GM12878 (cell line): ENCODE measurements around the gene BACE2. TPM values are rescaled to one million over a fixed set of nuclear protein-coding genes. Genes with fewer than 3 reads are reported as not detected.

ENCODE experiments used
- ATAC-seq: fragments of 200-7000 bp; cut with Tn5 transposase; 3 replicates; pipeline ENCODE4 v1.9.1; 2020; ENCODE audit warnings: mild to moderate bottlenecking, moderate library complexity
- BruUV-seq: library from RNA; stranded (reverse); fragments of 400-500 nt; replicated peaks from 2 replicates; lab custom pipeline; 2021; lab: Mats Ljungman, UMichigan
- CTCF ChIA-PET: fragments of 300-600 bp; sonication (Branson Sonifier 250); formaldehyde crosslinking; extraction: SDS; loops from one replicate; lab custom pipeline; 2021; ENCODE audit warnings: inconsistent platforms; lab: Yijun Ruan, JAX
- POLR2A ChIA-PET: fragments of 350-600 bp; formaldehyde crosslinking; extraction: SDS; loops from one replicate; lab custom pipeline; 2021; ENCODE audit warnings: inconsistent platforms; lab: Charles Lee
- RAD21 ChIA-PET: fragments of 300-600 bp; sonication (Branson Sonifier 250); formaldehyde crosslinking; loops from one replicate; lab custom pipeline; 2023; ENCODE audit warnings: antibody characterized with exemption; ENCODE audit not compliant: unreplicated experiment; lab: Charles Lee
- SMC1A ChIA-PET: fragments of 300-600 bp; sonication (Branson Sonifier 250); formaldehyde crosslinking; loops from one replicate; lab custom pipeline; 2023; ENCODE audit not compliant: unreplicated experiment, uncharacterized antibody; lab: Charles Lee
- DNase-seq: peaks from one replicate; pipeline ENCODE4 v3.0.0-alpha.2; 2011; ENCODE audit warnings: low read depth, low spot score
- FAIRE-seq: peaks from 3 replicates; lab custom pipeline; 2011; peaks lifted over from hg19 to GRCh38; lab: Jason Lieb, UNC
- H2AFZ ChIP-seq: 2 replicates; pipeline ENCODE4 v1.6.0; 2011; ENCODE audit warnings: low read depth, low read length, control low read depth; ENCODE audit not compliant: control insufficient read depth
- H3K27ac ChIP-seq: 2 replicates; pipeline ENCODE4 v1.5.1; 2011; ENCODE audit warnings: control low read depth; ENCODE audit not compliant: control insufficient read depth, insufficient read depth
- H3K27me3 ChIP-seq, 2 experiments: replicated peaks in 1 of 2; 2 replicates each; pipeline versions ENCODE4 v1.6.0 to v1.6.1; 2011; ENCODE audit warnings: low read length in 1 of 2; ENCODE audit not compliant: control insufficient read depth in 2 of 2, insufficient read depth in 2 of 2
- H3K36me3 ChIP-seq, 2 experiments: 2 replicates each; pipeline ENCODE4 v1.5.1; 2011; ENCODE audit warnings: low read length in 1 of 2; ENCODE audit not compliant: control insufficient read depth in 2 of 2, insufficient read depth in 2 of 2
- H3K4me1 ChIP-seq: 2 replicates; pipeline ENCODE4 v1.6.1; 2011; ENCODE audit warnings: mild to moderate bottlenecking, low read length, moderate library complexity, mixed read lengths; ENCODE audit not compliant: control insufficient read depth, insufficient read depth
- H3K4me2 ChIP-seq: 2 replicates; pipeline ENCODE4 v1.6.0; 2011; ENCODE audit warnings: control low read depth; ENCODE audit not compliant: control insufficient read depth, insufficient read depth
- H3K4me3 ChIP-seq: fragments of 200-600 bp; sonication (generic); 2 replicates; pipeline ENCODE4 v1.5.1; 2016
- H3K79me2 ChIP-seq: 2 replicates; pipeline ENCODE4 v1.6.0; 2011; ENCODE audit warnings: low read length; ENCODE audit not compliant: control insufficient read depth, insufficient read depth
- H3K9ac ChIP-seq: 2 replicates; pipeline ENCODE4 v1.8.0; 2011; ENCODE audit warnings: low read length, control low read depth, mixed read lengths; ENCODE audit not compliant: control insufficient read depth, insufficient read depth
- H3K9me3 ChIP-seq: replicated peaks from 3 replicates; pipeline ENCODE4 v1.5.1; 2011; ENCODE audit warnings: mild to moderate bottlenecking, low read length; ENCODE audit not compliant: control insufficient read depth, insufficient read depth
- H4K20me1 ChIP-seq: 2 replicates; pipeline ENCODE4 v1.6.0; 2011; ENCODE audit not compliant: control insufficient read depth, insufficient read depth
- BHLHE40 ChIP-seq, 2 experiments: fragments of 450-650 bp in 1 of 2; IDR thresholded peaks; 2 replicates each; pipeline ENCODE4 v1.6.1; 2011 to 2017; ENCODE audit warnings: low read depth in 2 of 2, borderline replicate concordance in 1 of 2, improper control_type of control experiment in 1 of 2, low read length in 1 of 2, mild to moderate bottlenecking in 1 of 2
- CBFB ChIP-seq: IDR thresholded peaks from 2 replicates; pipeline ENCODE4 v1.6.1; 2016; ENCODE audit warnings: antibody characterized with exemption, low read depth
- CHD1 ChIP-seq: IDR thresholded peaks from 2 replicates; pipeline ENCODE4 v1.6.1; 2012; ENCODE audit warnings: low read depth, low read length, improper control_type of control experiment
- CREB1 ChIP-seq: IDR thresholded peaks from 2 replicates; pipeline ENCODE4 v1.6.1; 2012; ENCODE audit warnings: low read depth, mild to moderate bottlenecking, inconsistent platforms
- ETV6 ChIP-seq, 2 experiments: fragments of 450-650 bp in 1 of 2; IDR thresholded peaks in 1 of 2; conservative IDR thresholded peaks in 1 of 2; 2 replicates each; pipeline ENCODE4 v1.6.1; 2014; ENCODE audit warnings: antibody characterized with exemption in 1 of 2, borderline replicate concordance in 1 of 2, low read depth in 1 of 2, mild to moderate bottlenecking in 1 of 2, moderate library complexity in 1 of 2
- HDAC2 ChIP-seq: fragments of 200-600 bp; sonication (generic); IDR thresholded peaks from 2 replicates; pipeline ENCODE4 v1.6.1; 2017
- JUNB ChIP-seq: IDR thresholded peaks from 2 replicates; pipeline ENCODE4 v1.6.1; 2016; ENCODE audit warnings: antibody characterized with exemption, mild to moderate bottlenecking
- MEF2A ChIP-seq: IDR thresholded peaks from 2 replicates; pipeline ENCODE4 v1.6.1; 2011; ENCODE audit warnings: low read depth, mild to moderate bottlenecking, low read length, moderate library complexity; ENCODE audit not compliant: insufficient read depth
- MTA3 ChIP-seq: IDR thresholded peaks from 2 replicates; pipeline ENCODE4 v1.6.1; 2012; ENCODE audit warnings: low read length, inconsistent platforms, borderline replicate concordance
- NR2C1 ChIP-seq: fragments of 450-650 bp; IDR thresholded peaks from 2 replicates; pipeline ENCODE4 v1.6.1; 2017; ENCODE audit warnings: antibody characterized with exemption, mild to moderate bottlenecking, moderate library complexity
- RAD21 ChIP-seq: IDR thresholded peaks from 2 replicates; pipeline ENCODE4 v1.6.1; 2011; ENCODE audit warnings: mild to moderate bottlenecking, low read depth, low read length, moderate library complexity; ENCODE audit not compliant: insufficient read depth
- SP1 ChIP-seq: IDR thresholded peaks from one replicate; pipeline ENCODE4 v1.6.1; 2011; ENCODE audit warnings: low read depth, low read length
- SPI1 ChIP-seq: IDR thresholded peaks from 2 replicates; pipeline ENCODE4 v1.6.1; 2011; ENCODE audit warnings: low read depth, mild to moderate bottlenecking, low read length, moderate library complexity, borderline replicate concordance; ENCODE audit not compliant: insufficient read depth
- SREBF1 ChIP-seq: IDR thresholded peaks from 2 replicates; pipeline ENCODE4 v1.6.1; 2012; ENCODE audit warnings: mild to moderate bottlenecking, low read length
- ZBED1 ChIP-seq: IDR thresholded peaks from 2 replicates; pipeline ENCODE4 v1.6.1; 2016; ENCODE audit warnings: borderline replicate concordance
- WGBS: methylation state at CpG from one replicate; pipeline ENCODE4 v1.1.6; 2016; ENCODE audit warnings: low lambda C conversion rate; ENCODE audit not compliant: insufficient replicate concordance, insufficient coverage; ENCODE audit errors: missing lambda C conversion rate; 5-methylcytosine and 5-hydroxymethylcytosine counted together
- in situ Hi-C: fragments of 300-500 bp; cut with MboI; formaldehyde crosslinking; loops from 9 replicates; pipeline ENCODE4 v1.14.3; 2018; ENCODE audit warnings: mixed read lengths
- intact Hi-C: fragments of 100-400 bp; cut with micrococcal nuclease; formaldehyde crosslinking; loops from one replicate; pipeline ENCODE4 v1.14.2; 2022; ENCODE audit not compliant: unreplicated experiment
- polyA plus RNA-seq, 11 experiments: library from polyadenylated mRNA; depleted of rRNA in 4 of 11; unstranded in 6 of 11; stranded (reverse) in 5 of 11; fragments of >200 nt; fragmentation: Nextera tagmentation in 4 of 11; fragmentation: Illumina TruSeq in 1 of 11; extraction: Ambion mirVana in 4 of 11; extraction: Trizol in 1 of 11; gene quantifications; 1 replicate in 1 of 11; 2 replicates in 10 of 11; pipeline versions ENCODE4 v1.2.1 to v1.2.3, GENCODE V29; 2011 to 2016; ENCODE audit warnings: inconsistent platforms in 2 of 11, missing spikeins in 2 of 11, low read depth in 1 of 11
- total RNA-seq, 4 experiments: library from RNA; depleted of rRNA in 3 of 4; stranded (reverse); fragments of >200 nt in 3 of 4; fragmentation: Illumina TruSeq in 1 of 4; extraction: Trizol in 1 of 4; gene quantifications; 2 replicates each; pipeline versions ENCODE4 v1.2.1 to v1.2.3, GENCODE V29; 2013 to 2021
- TF ChIP-seq, protein P1 (sequence below): fragments of 150-350 bp; IDR thresholded peaks from 2 replicates; pipeline ENCODE4 v1.6.1; 2014; ENCODE audit warnings: mild to moderate bottlenecking, low read depth, low read length
- TF ChIP-seq, protein P2 (sequence below): IDR thresholded peaks from 2 replicates; pipeline ENCODE4 v1.6.1; 2011; ENCODE audit warnings: low read depth, low read length, improper control_type of control experiment, borderline replicate concordance

The BACE2 gene
- total and polyA plus RNA-seq, 10 of the 15 experiments (the other 5 are each of a cell fraction or from before 2014, with no cell fraction given) = 0.04 to 0.69 (median 0.18) TPM; not detected in 5

DNA sequence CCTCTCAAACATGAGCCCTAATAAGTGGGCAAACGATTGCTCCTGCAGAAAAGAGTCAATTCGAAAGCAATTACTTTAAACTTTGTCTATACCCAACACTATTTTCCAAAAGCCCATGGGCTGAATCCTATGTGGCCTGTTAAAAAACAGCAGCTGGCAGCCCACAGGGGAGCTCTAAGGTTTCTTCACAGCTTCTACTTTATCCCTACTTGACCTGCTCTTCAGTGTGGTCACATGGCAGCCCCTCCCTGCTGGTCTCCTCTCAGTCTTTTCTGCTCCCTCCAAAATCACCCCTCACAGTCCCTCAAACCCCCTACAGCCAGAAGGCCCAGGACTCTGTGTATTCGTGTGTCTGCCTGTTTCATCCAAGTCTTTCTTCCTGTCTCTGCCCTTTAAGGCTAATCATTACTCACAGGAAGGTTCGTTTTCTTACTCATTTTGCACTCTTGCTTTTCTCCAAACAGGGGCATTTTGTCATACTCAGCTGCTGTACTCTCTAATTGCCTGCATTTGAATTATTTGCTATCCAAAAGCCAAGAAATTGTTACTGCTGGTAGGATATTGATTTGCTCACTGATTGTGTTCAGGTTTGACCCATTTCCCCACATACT lies 86.2 kb downstream of the BACE2 start:
- 4% methylated on average over 4 of the region's 4 CpGs for WGBS
- ATAC-seq (no peak), DNase-seq (no peak), FAIRE-seq (no peak)
- H3K27ac ChIP-seq = no peak overlapping the region
- H4K20me1 ChIP-seq = no peaks in the 10 kb centered on the region
- no peak overlapping the region for H2AFZ ChIP-seq
- no peaks in the 10 kb centered on the region; a peak in 1 of 4 replicates for H3K27me3 ChIP-seq
- TF ChIP-seq RAD21 (no peak), SREBF1 (no peak), JUNB (no peak), HDAC2 (no peak), MTA3 (no peak)
- TF ChIP-seq, protein P1, sequence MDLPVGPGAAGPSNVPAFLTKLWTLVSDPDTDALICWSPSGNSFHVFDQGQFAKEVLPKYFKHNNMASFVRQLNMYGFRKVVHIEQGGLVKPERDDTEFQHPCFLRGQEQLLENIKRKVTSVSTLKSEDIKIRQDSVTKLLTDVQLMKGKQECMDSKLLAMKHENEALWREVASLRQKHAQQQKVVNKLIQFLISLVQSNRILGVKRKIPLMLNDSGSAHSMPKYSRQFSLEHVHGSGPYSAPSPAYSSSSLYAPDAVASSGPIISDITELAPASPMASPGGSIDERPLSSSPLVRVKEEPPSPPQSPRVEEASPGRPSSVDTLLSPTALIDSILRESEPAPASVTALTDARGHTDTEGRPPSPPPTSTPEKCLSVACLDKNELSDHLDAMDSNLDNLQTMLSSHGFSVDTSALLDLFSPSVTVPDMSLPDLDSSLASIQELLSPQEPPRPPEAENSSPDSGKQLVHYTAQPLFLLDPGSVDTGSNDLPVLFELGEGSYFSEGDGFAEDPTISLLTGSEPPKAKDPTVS = no peak
- H3K4me1 ChIP-seq = no peaks in the 10 kb centered on the region
- no peaks in the 10 kb centered on the region for H3K36me3 ChIP-seq
- H3K9ac ChIP-seq = no peak overlapping the region
- H3K9me3 ChIP-seq = no peaks in the 10 kb centered on the region; the same call in 2 of the 3 replicates
- ChIA-PET POLR2A (no interaction called here), RAD21 (no interaction called here), CTCF (no interaction called here), SMC1A (interaction anchor here (1.0 kb wide), 1 partner anchor 29 kb away, joined by 3 read pairs; no protein-coding TSS in a partner anchor)
- in situ Hi-C loops = no loop called here
- no peaks in the 10 kb centered on the region for H3K79me2 ChIP-seq
- no TSS peak for BruUV-seq
- H3K4me2 ChIP-seq = no peak overlapping the region
- intact Hi-C loops = no loop called here
- H3K4me3 ChIP-seq = no peak overlapping the region

DNA sequence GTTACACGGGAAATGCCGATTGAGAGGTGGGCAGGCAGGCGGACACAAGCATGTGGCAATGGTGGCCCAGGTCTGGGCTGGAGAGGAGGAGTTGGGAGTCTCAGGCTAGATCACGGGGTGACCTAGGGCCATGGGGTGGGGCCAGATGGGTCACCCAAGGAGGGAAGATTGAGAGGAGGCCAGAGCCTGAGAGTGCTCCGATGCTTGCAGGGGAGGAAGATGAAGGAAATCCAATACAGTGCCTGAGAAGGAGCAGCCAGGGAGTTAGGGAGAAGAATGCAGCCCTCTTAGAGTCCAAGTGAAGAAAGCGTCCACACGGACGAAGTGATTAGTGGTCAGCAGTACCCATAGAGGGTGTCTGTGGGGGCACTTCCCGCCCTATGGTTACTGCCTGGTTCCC lies 87.2 kb downstream of the BACE2 start:
- ChIA-PET SMC1A (no interaction called here), CTCF (no interaction called here), POLR2A (no interaction called here), RAD21 (no interaction called here)
- H3K9ac ChIP-seq = no peak overlapping the region
- no peaks in the 10 kb centered on the region for H3K79me2 ChIP-seq
- no peaks in the 10 kb centered on the region for H4K20me1 ChIP-seq
- H2AFZ ChIP-seq = no peak overlapping the region
- 67% methylated on average over 9 of the region's 9 CpGs for WGBS
- H3K4me2 ChIP-seq = no peak overlapping the region
- no peaks in the 10 kb centered on the region; a peak in 1 of 4 replicates for H3K27me3 ChIP-seq
- no peaks in the 10 kb centered on the region for H3K4me1 ChIP-seq
- no TSS peak for BruUV-seq
- ATAC-seq = no peak
- in situ Hi-C loops = no loop called here
- FAIRE-seq = no peak
- no peaks in the 10 kb centered on the region for H3K36me3 ChIP-seq
- H3K27ac ChIP-seq = no peak overlapping the region
- no peak overlapping the region for H3K4me3 ChIP-seq
- intact Hi-C loops = no loop called here
- DNase-seq = no peak
- no peaks in the 10 kb centered on the region; the same call in 2 of the 3 replicates for H3K9me3 ChIP-seq
- TF ChIP-seq CBFB (no peak), CREB1 (no peak), CHD1 (no peak), ZBED1 (no peak), MEF2A (no peak), NR2C1 (no peak), HDAC2 (no peak), BHLHE40 (IDR thresholded peaks at IDR 0.05; ENCODE audit: borderline replicate concordance in 1 of 2, low read depth in 2 of 2, low read length in 1 of 2) (no peak), SP1 (no peak), SREBF1 (no peak), ETV6 (conservative IDR thresholded peaks at IDR 0.05 in 1 of 2, IDR thresholded peaks at IDR 0.05 in 1 of 2; ENCODE audit: borderline replicate concordance in 1 of 2, low read depth in 1 of 2) (no peak), SPI1 (no peak)
- TF ChIP-seq, protein P2, sequence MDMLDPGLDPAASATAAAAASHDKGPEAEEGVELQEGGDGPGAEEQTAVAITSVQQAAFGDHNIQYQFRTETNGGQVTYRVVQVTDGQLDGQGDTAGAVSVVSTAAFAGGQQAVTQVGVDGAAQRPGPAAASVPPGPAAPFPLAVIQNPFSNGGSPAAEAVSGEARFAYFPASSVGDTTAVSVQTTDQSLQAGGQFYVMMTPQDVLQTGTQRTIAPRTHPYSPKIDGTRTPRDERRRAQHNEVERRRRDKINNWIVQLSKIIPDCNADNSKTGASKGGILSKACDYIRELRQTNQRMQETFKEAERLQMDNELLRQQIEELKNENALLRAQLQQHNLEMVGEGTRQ = no peak
